KMS-11 (cell line): ENCODE measurements around the gene ZNF8.

Source experiments
- H2AFZ ChIP-seq: fragments of 200-600 bp; sonication (generic); 2 replicates; pipeline ENCODE4 v1.6.1; 2016; ENCODE audit warnings: antibody characterized with exemption, mixed run types, low read depth
- H3K27ac ChIP-seq: fragments of 200-600 bp; sonication (generic); 2 replicates; pipeline ENCODE4 v1.6.1; 2016; ENCODE audit warnings: mild to moderate bottlenecking, mixed run types
- H3K27me3 ChIP-seq: fragments of 200-600 bp; sonication (generic); 2 replicates; pipeline ENCODE4 v1.6.1; 2017; ENCODE audit warnings: mild to moderate bottlenecking, low read depth, mixed run types, moderate library complexity; ENCODE audit not compliant: insufficient read depth
- H3K36me3 ChIP-seq: fragments of 200-600 bp; sonication (generic); 2 replicates; pipeline ENCODE4 v1.6.1; 2017; ENCODE audit warnings: mild to moderate bottlenecking, mixed run types; ENCODE audit not compliant: insufficient read depth
- H3K4me1 ChIP-seq: fragments of 200-600 bp; sonication (generic); 2 replicates; pipeline ENCODE4 v1.6.1; 2016; ENCODE audit warnings: mild to moderate bottlenecking, low read depth, mixed run types; ENCODE audit not compliant: poor library complexity, severe bottlenecking
- H3K4me2 ChIP-seq: fragments of 200-600 bp; sonication (generic); 2 replicates; pipeline ENCODE4 v1.7.0; 2016; ENCODE audit warnings: mild to moderate bottlenecking, mixed run types
- H3K4me3 ChIP-seq: fragments of 200-600 bp; sonication (generic); IDR thresholded peaks from 2 replicates; pipeline ENCODE4 v1.6.1; 2017; ENCODE audit warnings: low read depth, low read length, mixed read lengths; ENCODE audit not compliant: insufficient read depth
- H3K79me2 ChIP-seq: fragments of 200-600 bp; sonication (generic); 2 replicates; pipeline ENCODE4 v1.6.1; 2016; ENCODE audit warnings: low read depth, mixed run types; ENCODE audit not compliant: insufficient read depth
- H3K9ac ChIP-seq: fragments of 200-600 bp; sonication (generic); 2 replicates; pipeline ENCODE4 v1.6.1; 2016; ENCODE audit warnings: mild to moderate bottlenecking, mixed run types
- H4K20me1 ChIP-seq: fragments of 200-600 bp; sonication (generic); 2 replicates; pipeline ENCODE4 v1.6.1; 2016; ENCODE audit warnings: mild to moderate bottlenecking, mixed run types; ENCODE audit not compliant: insufficient read depth
- CTCF ChIP-seq: fragments of 200-600 bp; sonication (generic); conservative IDR thresholded peaks from 2 replicates; pipeline ENCODE4 v1.6.1; 2017; ENCODE audit warnings: low read depth, mild to moderate bottlenecking, antibody characterized with exemption, low read length, moderate library complexity, mixed read lengths

ZNF8 gene

GRCh38 chr19:58335630-58336029, 56.9 kb downstream of the ZNF8 start:
- H3K4me3 ChIP-seq: no peak overlapping the region
- H3K9ac ChIP-seq: no peak overlapping the region
- H3K4me2 ChIP-seq: no peak overlapping the region
- no peaks in the 10 kb centered on the region for H3K36me3 ChIP-seq
- H3K4me1 ChIP-seq: no peaks in the 10 kb centered on the region
- no peak for TF ChIP-seq CTCF
- no peak overlapping the region for H3K27ac ChIP-seq
- no peaks in the 10 kb centered on the region for H3K79me2 ChIP-seq
- H4K20me1 ChIP-seq: no peaks in the 10 kb centered on the region
- H2AFZ ChIP-seq: no peak overlapping the region
- no peaks in the 10 kb centered on the region for H3K27me3 ChIP-seq

DNA sequence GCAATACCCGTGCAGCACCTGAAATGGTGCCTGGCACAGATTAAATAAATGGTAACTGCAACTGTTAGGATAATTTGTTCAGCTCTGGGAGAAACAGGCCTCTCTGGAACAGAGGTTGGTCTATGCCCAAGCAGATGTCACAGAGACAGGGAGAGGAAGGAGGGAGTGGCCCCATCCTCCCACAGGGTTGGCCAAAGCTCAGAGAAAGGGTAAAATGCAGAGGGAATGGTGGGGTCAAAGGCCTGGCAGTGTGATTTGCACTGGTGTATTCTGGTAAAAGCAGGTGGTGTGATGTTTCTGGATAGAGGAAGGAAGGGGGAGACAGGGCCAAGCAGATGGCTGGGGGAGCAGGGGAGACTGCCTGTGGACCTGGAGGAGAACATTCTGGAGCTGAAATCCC, 57.5 kb downstream of the ZNF8 start:
- Histone ChIP-seq H4K20me1 (no peaks in the 10 kb centered on the region), H3K27ac (no peak overlapping the region), H3K36me3 (no peaks in the 10 kb centered on the region), H3K4me2 (no peak overlapping the region), H3K4me3 (no peak overlapping the region), H2AFZ (no peak overlapping the region), H3K4me1 (no peaks in the 10 kb centered on the region), H3K79me2 (no peaks in the 10 kb centered on the region), H3K9ac (no peak overlapping the region), H3K27me3 (no peaks in the 10 kb centered on the region)
- no peak for TF ChIP-seq CTCF

DNA sequence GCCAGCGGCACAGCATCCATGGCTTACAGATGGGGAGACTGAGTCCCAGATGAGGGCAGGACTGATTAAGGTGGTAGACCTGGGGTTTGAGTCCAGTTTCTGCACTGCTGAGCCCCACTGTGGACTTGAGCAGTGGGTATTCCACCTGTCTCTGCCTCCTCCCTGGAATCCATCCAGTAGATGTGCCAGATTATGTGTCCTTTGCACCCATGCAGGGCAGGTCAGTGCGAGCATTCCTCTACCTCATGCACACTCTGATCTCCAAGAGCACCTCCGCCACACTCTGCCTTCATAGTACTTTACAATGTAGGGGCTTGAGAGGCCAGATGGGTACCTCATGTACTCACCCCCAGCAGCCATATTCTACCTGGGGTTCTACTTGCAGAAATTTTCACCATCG, 58.1 kb downstream of the ZNF8 start:
- H4K20me1 ChIP-seq: no peaks in the 10 kb centered on the region
- TF ChIP-seq CTCF: no peak
- H3K79me2 ChIP-seq: no peaks in the 10 kb centered on the region
- no peaks in the 10 kb centered on the region for H3K4me1 ChIP-seq
- H3K27me3 ChIP-seq: no peaks in the 10 kb centered on the region
- H3K9ac ChIP-seq: no peak overlapping the region
- H3K4me3 ChIP-seq: no peak overlapping the region
- no peaks in the 10 kb centered on the region for H3K36me3 ChIP-seq
- no peak overlapping the region for H2AFZ ChIP-seq
- no peak overlapping the region for H3K4me2 ChIP-seq
- H3K27ac ChIP-seq: no peak overlapping the region

- H3K36me3 ChIP-seq: no peaks in the 10 kb centered on the region
- no peaks in the 10 kb centered on the region for H3K4me1 ChIP-seq
- H3K4me3 ChIP-seq: no peak overlapping the region
- TF ChIP-seq CTCF: no peak
- no peak overlapping the region for H3K9ac ChIP-seq
- H4K20me1 ChIP-seq: no peaks in the 10 kb centered on the region
- no peak overlapping the region for H3K27ac ChIP-seq
- H3K27me3 ChIP-seq: no peaks in the 10 kb centered on the region
- no peaks in the 10 kb centered on the region for H3K79me2 ChIP-seq
- no peak overlapping the region for H3K4me2 ChIP-seq
- no peak overlapping the region for H2AFZ ChIP-seq
These were observed 59.6 kb downstream of the ZNF8 start for GRCh38 chr19:58338336-58338735.
